Mucosa of descending colon (tissue), 3 donors: ENCODE measurements around the gene PTPRN2. TPM values are rescaled to one million over a fixed set of nuclear protein-coding genes. Genes with fewer than 3 reads are reported as not detected.

Experiments
- ATAC-seq: fragments of 200-7000 bp; cut with Tn5 transposase; one replicate; pipeline ENCODE4 v1.9.1; 2020; ENCODE audit warnings: mild to moderate bottlenecking, moderate library complexity
- DNase-seq, 3 donors: peaks; one replicate each; pipeline ENCODE4 v3.0.0-alpha.2; 2020
- H3K36me3 ChIP-seq: fragments of 200-600 bp; one replicate; pipeline ENCODE4 v1.8.0; 2021; ENCODE audit warnings: low read depth, mild to moderate bottlenecking
- H3K4me1 ChIP-seq: fragments of 200-600 bp; one replicate; pipeline ENCODE4 v1.8.0; 2021; ENCODE audit warnings: low read depth, mild to moderate bottlenecking
- H3K4me3 ChIP-seq: fragments of 200-600 bp; one replicate; pipeline ENCODE4 v1.8.0; 2021; ENCODE audit warnings: mild to moderate bottlenecking
- H3K9me3 ChIP-seq: fragments of 200-600 bp; one replicate; pipeline ENCODE4 v1.8.0; 2021; ENCODE audit warnings: mild to moderate bottlenecking
- CTCF ChIP-seq: fragments of 200-600 bp; IDR thresholded peaks from one replicate; pipeline ENCODE4 v1.8.0; 2022; ENCODE audit warnings: antibody characterized with exemption, mild to moderate bottlenecking
- intact Hi-C, 2 donors: fragments of 100-400 bp; cut with DNase I in 1 of 2; cut with micrococcal nuclease in 1 of 2; formaldehyde crosslinking; loops; one replicate each; pipeline versions ENCODE4 v1.11.0 to v1.11.1; 2022; cut with DNase I, micrococcal nuclease
- total RNA-seq, 3 donors: library from RNA; stranded (reverse); fragmentation: NEBNext Ultra II Directional in 2 of 3; extraction: Animal tissue kit (Norgen Biotek cat#: 25700) in 2 of 3; gene quantifications; one replicate each; pipeline versions ENCODE4 v1.2.1 to v1.2.4, GENCODE V29; 2021 to 2023
- donor health status: DM: no; HTN: no; CAD: no; lungs with moderate emphysema.
- donor health status: DM: no; HTN: no; CAD: no.
- donor health status: DM: no; HTN: yes; CAD: no.

Gene PTPRN2
- total RNA-seq, 3 donors from 2014 or later: 12.5 to 28.0 (median 26.2) TPM

- TF ChIP-seq CTCF: no peak
- intact Hi-C loops: no loop called here
- ATAC-seq (no peak), DNase-seq (no peak)
- no peak overlapping the region for H3K4me3 ChIP-seq
- no peaks in the 10 kb centered on the region for H3K9me3 ChIP-seq
- H3K36me3 ChIP-seq: no peaks in the 10 kb centered on the region
- no peaks in the 10 kb centered on the region for H3K4me1 ChIP-seq
Measured at GRCh38 chr7:158390460-158390859, 197.2 kb downstream of the PTPRN2 start.

GRCh38 chr7:158389514-158390425, 197.9 kb downstream of the PTPRN2 start:
- no peaks in the 10 kb centered on the region for H3K4me1 ChIP-seq
- no peaks in the 10 kb centered on the region for H3K9me3 ChIP-seq
- H3K4me3 ChIP-seq: no peak overlapping the region
- intact Hi-C loops: no loop called here
- ATAC-seq (no peak), DNase-seq (no peak)
- TF ChIP-seq CTCF: no peak
- H3K36me3 ChIP-seq: no peaks in the 10 kb centered on the region

GRCh38 chr7:158388928-158389327, 198.7 kb downstream of the PTPRN2 start:
- H3K4me1 ChIP-seq: no peaks in the 10 kb centered on the region
- TF ChIP-seq CTCF: no peak
- intact Hi-C loops: no loop called here
- H3K4me3 ChIP-seq: no peak overlapping the region
- ATAC-seq (no peak), DNase-seq (no peak)
- H3K36me3 ChIP-seq: no peaks in the 10 kb centered on the region
- no peaks in the 10 kb centered on the region for H3K9me3 ChIP-seq

- H3K4me1 ChIP-seq: no peaks in the 10 kb centered on the region
- no peak for DNase-seq
- TF ChIP-seq CTCF: no peak
- H3K4me3 ChIP-seq: no peak overlapping the region
- H3K36me3 ChIP-seq: no peaks in the 10 kb centered on the region
- no peaks in the 10 kb centered on the region for H3K9me3 ChIP-seq
- intact Hi-C loops: no loop called here
- no peak for ATAC-seq
Measured at GRCh38 chr7:158388072-158388471, 199.6 kb downstream of the PTPRN2 start.

GRCh38 chr7:158387546-158387891, 200.1 kb downstream of the PTPRN2 start:
- Histone ChIP-seq H3K4me1 (no peaks in the 10 kb centered on the region), H3K9me3 (no peaks in the 10 kb centered on the region), H3K4me3 (no peak overlapping the region), H3K36me3 (no peaks in the 10 kb centered on the region)
- intact Hi-C loops: no loop called here
- ATAC-seq (no peak), DNase-seq (no peak)
- no peak for TF ChIP-seq CTCF
